Activated CD4-positive, alpha-beta memory T cell treated with anti-CD3 and anti-CD28 coated beads for 36 hours (primary cell): ENCODE results near the gene NMNAT2. TPM values are rescaled to one million over a fixed set of nuclear protein-coding genes. Genes with fewer than 3 reads are reported as not detected.
"Not testable (repeated sequence)": the region's sequence is repeated elsewhere in the genome, so short reads cannot be mapped to it uniquely, and the experiment has no call there.

Experiments used
- CTCF ChIA-PET: fragments of 350-600 bp; sonication (Branson Sonifier 250); formaldehyde crosslinking; loops from one replicate; lab custom pipeline; 2021; ENCODE audit warnings: antibody characterized with exemption, inconsistent platforms; lab: Charles Lee
- POLR2A ChIA-PET: fragments of 350-600 bp; sonication (Branson Sonifier 250); formaldehyde crosslinking; loops from one replicate; lab custom pipeline; 2021; ENCODE audit warnings: antibody characterized with exemption; lab: Charles Lee
- DNase-seq: peaks from one replicate; pipeline ENCODE4 v3.0.0-alpha.2; 2020
- H3K27ac Mint-ChIP-seq: one replicate; pipeline ENCODE4 v1.8.0; 2021; ENCODE audit warnings: mixed read lengths
- H3K27me3 Mint-ChIP-seq: one replicate; pipeline ENCODE4 v1.8.0; 2021; ENCODE audit warnings: mixed read lengths
- H3K36me3 Mint-ChIP-seq: one replicate; pipeline ENCODE4 v1.8.0; 2021; ENCODE audit warnings: mixed read lengths
- H3K4me1 Mint-ChIP-seq: one replicate; pipeline ENCODE4 v1.8.0; 2021; ENCODE audit warnings: low read depth, mixed read lengths
- H3K4me3 Mint-ChIP-seq: one replicate; pipeline ENCODE4 v1.8.0; 2021; ENCODE audit warnings: mild to moderate bottlenecking, mixed read lengths
- H3K9me3 Mint-ChIP-seq: one replicate; pipeline ENCODE4 v1.8.0; 2021; ENCODE audit warnings: mixed read lengths
- intact Hi-C: fragments of 100-400 bp; cut with micrococcal nuclease; formaldehyde crosslinking; loops from one replicate; pipeline ENCODE4 v1.15.1; 2023
- total RNA-seq, 2 experiments: library from RNA; stranded (reverse); gene quantifications; one replicate each; pipeline ENCODE4 v1.2.3, GENCODE V29; 2021

Gene NMNAT2
- total RNA-seq, 2 experiments from 2014 or later, result not detected

GRCh38 chr1:183443011-183443410, 24.8 kb upstream of the NMNAT2 start:
- ChIA-PET CTCF (interaction anchor here (1.1 kb wide), 1 partner anchor 21 kb away, joined by 3 read pairs; no protein-coding TSS in a partner anchor), POLR2A (no interaction called here)
- Mint-ChIP-seq H3K27me3 (peaks cover 3% of the 10 kb centered on the region), H3K27ac (no peak overlapping the region), H3K9me3 (no peaks in the 10 kb centered on the region), H3K4me3 (no peak overlapping the region), H3K36me3 (no peaks in the 10 kb centered on the region), H3K4me1 (no peaks in the 10 kb centered on the region)
- intact Hi-C loops, result no loop called here
- no peak for DNase-seq

DNA sequence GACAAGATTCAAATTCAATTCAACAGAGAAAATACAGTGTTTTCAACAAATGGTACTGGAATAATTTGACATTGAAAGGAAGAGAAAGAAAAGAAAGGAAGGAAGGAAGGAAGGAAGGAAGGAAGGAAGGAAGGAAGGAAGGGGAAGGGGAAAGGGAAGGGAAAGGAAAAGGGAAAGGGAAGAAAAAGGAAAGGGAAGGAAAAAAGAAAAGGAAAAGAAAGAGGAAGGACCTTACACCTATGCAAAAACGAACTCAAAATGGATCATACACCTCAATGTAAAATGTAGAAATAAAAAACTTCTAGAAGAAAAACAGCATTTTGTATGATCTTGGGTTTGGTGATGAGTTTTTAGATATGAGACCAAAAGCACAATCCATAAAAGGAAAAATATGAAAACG, 19.9 kb upstream of the NMNAT2 start:
- no peaks in the 10 kb centered on the region for H3K36me3 Mint-ChIP-seq
- CTCF ChIA-PET, result no interaction called here
- intact Hi-C loops, result no loop called here

DNA sequence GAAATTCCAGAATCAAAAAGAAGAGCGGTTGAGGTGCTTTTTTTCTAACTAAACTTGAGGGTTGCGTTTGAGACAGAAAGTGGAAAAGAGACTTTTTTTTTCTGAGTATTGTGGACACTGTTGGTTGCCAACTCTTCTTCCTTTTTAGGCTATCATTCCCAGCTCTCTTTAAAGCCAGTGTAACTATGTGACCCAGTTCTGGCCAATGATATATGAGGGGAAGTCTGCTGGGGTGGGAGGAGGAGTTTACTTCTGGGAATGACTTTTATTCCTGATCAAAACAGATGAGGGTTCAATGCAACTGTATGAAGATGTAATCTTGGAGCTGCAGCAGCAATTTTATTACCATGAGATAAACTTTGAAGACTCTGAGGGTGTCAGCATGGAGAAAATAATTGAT, 17.3 kb upstream of the NMNAT2 start:
- no peak for DNase-seq
- Mint-ChIP-seq H3K27ac (no peak overlapping the region), H3K27me3 (peaks cover 16% of the 10 kb centered on the region), H3K4me1 (no peaks in the 10 kb centered on the region), H3K4me3 (no peak overlapping the region), H3K36me3 (no peaks in the 10 kb centered on the region), H3K9me3 (no peaks in the 10 kb centered on the region)
- intact Hi-C loops, result no loop called here
- CTCF ChIA-PET, result interaction anchor here (0.5 kb wide), 1 partner anchor 21 kb away, joined by 3 read pairs; no protein-coding TSS in a partner anchor
- POLR2A ChIA-PET, result no interaction called here

More for the DNA sequence above, 19.9 kb upstream of the NMNAT2 start:
- no peaks in the 10 kb centered on the region for H3K4me1 Mint-ChIP-seq
- no peak overlapping the region for H3K27ac Mint-ChIP-seq
- no peak overlapping the region for H3K4me3 Mint-ChIP-seq
- no peaks in the 10 kb centered on the region for H3K9me3 Mint-ChIP-seq
- no peak for DNase-seq
- POLR2A ChIA-PET, result no interaction called here
- peaks cover 13% of the 10 kb centered on the region for H3K27me3 Mint-ChIP-seq

DNA sequence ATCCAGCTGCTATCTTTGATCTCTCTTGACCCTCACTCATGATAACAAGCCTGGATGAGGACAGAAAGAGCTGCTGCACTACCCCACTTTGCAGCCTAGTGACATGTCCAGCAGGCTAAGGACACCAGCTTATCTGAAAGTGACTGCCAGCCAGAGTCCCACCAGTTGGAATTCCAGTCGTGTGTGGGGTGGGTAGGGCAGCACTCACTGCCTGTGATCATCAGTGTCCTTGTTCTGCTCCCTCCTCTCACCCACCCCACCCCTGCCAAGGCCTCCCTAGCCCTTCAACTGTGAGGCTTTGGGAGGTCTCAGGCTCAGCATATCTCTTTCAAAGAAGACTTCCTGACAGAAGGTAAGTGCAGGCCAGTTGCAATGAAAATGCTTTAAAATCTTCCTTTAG, 15.5 kb upstream of the NMNAT2 start:
- no peaks in the 10 kb centered on the region for H3K36me3 Mint-ChIP-seq
- POLR2A ChIA-PET, result no interaction called here
- intact Hi-C loops, result no loop called here
- H3K4me3 Mint-ChIP-seq, result no peak overlapping the region
- no peaks in the 10 kb centered on the region for H3K9me3 Mint-ChIP-seq
- DNase-seq, result no peak
- H3K27me3 Mint-ChIP-seq, result peaks cover 24% of the 10 kb centered on the region
- no peaks in the 10 kb centered on the region for H3K4me1 Mint-ChIP-seq
- CTCF ChIA-PET, result no interaction called here
- no peak overlapping the region for H3K27ac Mint-ChIP-seq

DNA sequence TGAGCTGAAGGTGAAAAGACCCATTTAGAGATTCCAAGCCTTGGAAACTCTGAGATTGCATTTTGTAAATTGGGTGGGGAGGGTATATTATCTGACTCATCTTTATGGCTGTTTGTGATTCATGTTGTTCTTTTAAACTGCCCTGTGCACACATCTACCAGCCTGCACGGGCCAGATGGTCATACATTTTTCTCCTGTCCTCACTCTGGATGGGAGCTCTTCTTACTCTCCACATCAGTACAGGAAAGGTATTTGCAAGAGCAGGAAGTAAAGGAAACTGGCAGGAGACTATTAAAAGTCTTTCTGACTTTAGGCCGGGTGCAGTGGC, 14.3 kb upstream of the NMNAT2 start:
- H3K27ac Mint-ChIP-seq, result no peak overlapping the region
- CTCF ChIA-PET, result no interaction called here

GRCh38 chr1:183431840-183432547, 13.8 kb upstream of the NMNAT2 start:
- no peaks in the 10 kb centered on the region for H3K36me3 Mint-ChIP-seq
- no peak for DNase-seq
- H3K9me3 Mint-ChIP-seq, result no peaks in the 10 kb centered on the region

More for the DNA sequence above, 14.3 kb upstream of the NMNAT2 start:
- Mint-ChIP-seq H3K4me3 (no peak overlapping the region), H3K36me3 (no peaks in the 10 kb centered on the region), H3K9me3 (no peaks in the 10 kb centered on the region), H3K4me1 (no peaks in the 10 kb centered on the region), H3K27me3 (peaks cover 25% of the 10 kb centered on the region)
- POLR2A ChIA-PET, result no interaction called here
- intact Hi-C loops, result no loop called here
- DNase-seq, result no peak

GRCh38 chr1:183427591-183427990, 9.4 kb upstream of the NMNAT2 start:
- H3K4me3 Mint-ChIP-seq, H3K27ac Mint-ChIP-seq, DNase-seq, CTCF ChIA-PET, H3K9me3 Mint-ChIP-seq, H3K4me1 Mint-ChIP-seq, POLR2A ChIA-PET, intact Hi-C loops, H3K36me3 Mint-ChIP-seq: not testable (repeated sequence)
- H3K27me3 Mint-ChIP-seq, result peaks cover 26% of the 10 kb centered on the region

More at GRCh38 chr1:183431840-183432547, 13.8 kb upstream of the NMNAT2 start:
- peaks cover 25% of the 10 kb centered on the region for H3K27me3 Mint-ChIP-seq
- H3K4me3 Mint-ChIP-seq, result no peak overlapping the region
- no peak overlapping the region for H3K27ac Mint-ChIP-seq
- POLR2A ChIA-PET, result no interaction called here
- intact Hi-C loops, result no loop called here
- CTCF ChIA-PET, result no interaction called here
- no peaks in the 10 kb centered on the region for H3K4me1 Mint-ChIP-seq

- Mint-ChIP-seq H3K27me3 (peaks cover 30% of the 10 kb centered on the region), H3K36me3 (no peaks in the 10 kb centered on the region), H3K4me1 (no peaks in the 10 kb centered on the region), H3K4me3 (no peak overlapping the region), H3K27ac (no peak overlapping the region), H3K9me3 (no peaks in the 10 kb centered on the region)
- ChIA-PET CTCF (no interaction called here), POLR2A (no interaction called here)
- no peak for DNase-seq
- intact Hi-C loops, result no loop called here
Measured at GRCh38 chr1:183424691-183425090, 6.5 kb upstream of the NMNAT2 start.

DNA sequence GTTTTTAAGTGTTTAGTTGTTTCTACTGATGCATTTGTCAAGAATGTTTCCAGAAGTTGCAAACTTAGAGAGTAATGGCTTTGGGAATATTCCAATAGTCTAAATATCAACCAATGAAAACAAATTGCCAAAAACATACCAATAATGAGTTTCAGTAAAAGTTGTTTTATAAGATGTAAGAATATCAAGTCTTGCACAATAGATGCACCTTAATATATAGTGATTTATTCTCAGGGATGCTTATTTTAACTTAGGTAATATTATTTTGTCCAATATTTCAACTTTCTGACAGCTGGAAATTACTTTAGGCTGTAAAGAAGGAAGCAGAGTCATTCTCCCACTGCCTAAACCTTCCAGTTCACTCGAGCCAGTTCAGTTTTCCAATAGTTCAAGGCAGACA, 5.4 kb upstream of the NMNAT2 start:
- ChIA-PET CTCF (no interaction called here), POLR2A (no interaction called here)
- no peaks in the 10 kb centered on the region for H3K36me3 Mint-ChIP-seq
- H3K4me1 Mint-ChIP-seq, result peaks cover 3% of the 10 kb centered on the region
- DNase-seq, result no peak
- peaks cover 36% of the 10 kb centered on the region for H3K27me3 Mint-ChIP-seq
- intact Hi-C loops, result no loop called here
- H3K27ac Mint-ChIP-seq, result no peak overlapping the region
- no peaks in the 10 kb centered on the region for H3K9me3 Mint-ChIP-seq
- no peak overlapping the region for H3K4me3 Mint-ChIP-seq

- no peak for DNase-seq
- intact Hi-C loops, result no loop called here
- Mint-ChIP-seq H3K27ac (no peak overlapping the region), H3K27me3 (peaks cover 55% of the 10 kb centered on the region), H3K36me3 (no peaks in the 10 kb centered on the region), H3K4me1 (peaks cover 26% of the 10 kb centered on the region), H3K9me3 (no peaks in the 10 kb centered on the region), H3K4me3 (no peak overlapping the region)
- ChIA-PET CTCF (no interaction called here), POLR2A (no interaction called here)
Measured at GRCh38 chr1:183419399-183419798, 1.2 kb upstream of the NMNAT2 start.

GRCh38 chr1:183418696-183419095, 516 bp upstream of the NMNAT2 start:
- H3K27me3 Mint-ChIP-seq, result peaks cover 58% of the 10 kb centered on the region

GRCh38 chr1:183416850-183417771, 1.1 kb downstream of the NMNAT2 start:
- intact Hi-C loops, result no loop called here
- Mint-ChIP-seq H3K27me3 (peaks cover 56% of the 10 kb centered on the region), H3K4me1 (peaks cover 26% of the 10 kb centered on the region), H3K27ac (no peak overlapping the region), H3K4me3 (no peak overlapping the region), H3K36me3 (no peaks in the 10 kb centered on the region), H3K9me3 (no peaks in the 10 kb centered on the region)
- CTCF ChIA-PET, result no interaction called here
- DNase-seq, result peak; percentile 64
- POLR2A ChIA-PET, result no interaction called here

More at GRCh38 chr1:183418696-183419095, 516 bp upstream of the NMNAT2 start:
- intact Hi-C loops, result no loop called here
- Mint-ChIP-seq H3K36me3 (no peaks in the 10 kb centered on the region), H3K27ac (no peak overlapping the region), H3K4me3 (no peak overlapping the region), H3K4me1 (peaks cover 26% of the 10 kb centered on the region), H3K9me3 (no peaks in the 10 kb centered on the region)
- no peak for DNase-seq
- ChIA-PET POLR2A (no interaction called here), CTCF (no interaction called here)
